PC-3 (cell line): ENCODE data around the gene SLC35E2B. TPM values are rescaled to one million over a fixed set of nuclear protein-coding genes. Genes with fewer than 3 reads are reported as not detected.
A peak's percentile ranks its signal among the peaks of the same experiment; 100 is the strongest.

Source experiments
- ATAC-seq: fragments of 200-7000 bp; cut with Tn5 transposase; 2 replicates; pipeline ENCODE4 v1.9.1; 2020; ENCODE audit warnings: mild to moderate bottlenecking, moderate library complexity
- BruUV-seq: library from RNA; stranded (reverse); fragments of 400-500 nt; replicated peaks from 2 replicates; lab custom pipeline; 2021; lab: Mats Ljungman, UMichigan
- CTCF ChIA-PET: fragments of 300-600 bp; sonication (Branson Sonifier 250); formaldehyde crosslinking; loops from one replicate; lab custom pipeline; 2022; ENCODE audit warnings: antibody characterized with exemption; lab: Charles Lee
- POLR2A ChIA-PET: fragments of 300-600 bp; sonication (Branson Sonifier 250); formaldehyde crosslinking; loops from one replicate; lab custom pipeline; 2022; ENCODE audit warnings: antibody characterized with exemption; ENCODE audit not compliant: unreplicated experiment; lab: Charles Lee
- DNase-seq: peaks from one replicate; pipeline ENCODE4 v3.0.0-alpha.2; 2015
- H2AFZ ChIP-seq: fragments of 300-600 bp; sonication (generic); 2 replicates; pipeline ENCODE4 v1.6.0; 2016; ENCODE audit warnings: antibody characterized with exemption, low read length
- H3F3A ChIP-seq: fragments of 300-600 bp; sonication (generic); one replicate; pipeline ENCODE4 v1.6.0; 2017; ENCODE audit warnings: antibody characterized with exemption, low read length, control low read depth, mild to moderate bottlenecking; ENCODE audit not compliant: unreplicated experiment
- H3K27ac ChIP-seq: fragments of 300-600 bp; sonication (generic); 2 replicates; pipeline ENCODE4 v1.5.1; 2016; ENCODE audit warnings: mild to moderate bottlenecking, low read length
- H3K27me3 ChIP-seq: fragments of 300-600 bp; sonication (generic); 2 replicates; pipeline ENCODE4 v1.6.1; 2016; ENCODE audit warnings: low read length, mixed read lengths
- H3K36me3 ChIP-seq: fragments of 300-600 bp; sonication (generic); 2 replicates; pipeline ENCODE4 v1.6.1; 2016; ENCODE audit warnings: low read depth, mixed run types, low read length, mixed read lengths
- H3K4me1 ChIP-seq: fragments of 300-600 bp; sonication (generic); 2 replicates; pipeline ENCODE4 v1.5.1; 2016; ENCODE audit warnings: low read length; ENCODE audit not compliant: insufficient read depth
- H3K4me2 ChIP-seq: fragments of 300-600 bp; sonication (generic); 2 replicates; pipeline ENCODE4 v1.6.0; 2016; ENCODE audit warnings: low read length
- H3K4me3 ChIP-seq: fragments of 300-600 bp; sonication (generic); 2 replicates; pipeline ENCODE4 v1.5.1; 2016; ENCODE audit warnings: mild to moderate bottlenecking, low read length, mixed read lengths
- H3K79me2 ChIP-seq: fragments of 300-600 bp; sonication (generic); 2 replicates; pipeline ENCODE4 v1.6.1; 2017; ENCODE audit warnings: low read length, mixed read lengths
- H3K9ac ChIP-seq: fragments of 300-600 bp; sonication (generic); 2 replicates; pipeline ENCODE4 v1.6.0; 2016; ENCODE audit warnings: mild to moderate bottlenecking, low read length
- H3K9me2 ChIP-seq: fragments of 300-600 bp; sonication (generic); replicated peaks from 2 replicates; pipeline ENCODE4 v1.6.1; 2016; ENCODE audit warnings: mixed run types, low read length, mixed read lengths
- H3K9me3 ChIP-seq: fragments of 300-600 bp; sonication (generic); 2 replicates; pipeline ENCODE4 v1.6.1; 2016; ENCODE audit warnings: low read length, mixed read lengths
- H4K20me1 ChIP-seq: fragments of 300-600 bp; sonication (generic); 2 replicates; pipeline ENCODE4 v1.6.1; 2016; ENCODE audit warnings: low read length, mixed read lengths
- EZH2 ChIP-seq: fragments of 300-600 bp; sonication (generic); IDR thresholded peaks from one replicate; pipeline ENCODE4 v1.6.1; 2017; ENCODE audit warnings: antibody characterized with exemption, mild to moderate bottlenecking, low read length; ENCODE audit not compliant: unreplicated experiment
- EZH2phosphoT487 ChIP-seq: fragments of 300-600 bp; sonication (generic); IDR thresholded peaks from 2 replicates; pipeline ENCODE4 v1.6.1; 2018; ENCODE audit warnings: mild to moderate bottlenecking, antibody characterized with exemption, low read length, borderline replicate concordance
- intact Hi-C: fragments of 100-400 bp; cut with micrococcal nuclease; formaldehyde crosslinking; loops from 2 replicates; pipeline ENCODE4 v1.9.0; 2023
- total RNA-seq: library from RNA; depleted of rRNA; stranded (reverse); fragments of >200 nt; gene quantifications from 2 replicates; pipeline ENCODE4 v1.2.3, GENCODE V29; 2014
- TF ChIP-seq, protein P1 (sequence below): fragments of 300-600 bp; sonication (generic); conservative IDR thresholded peaks from 2 replicates; pipeline ENCODE4 v1.5.1; 2017; ENCODE audit warnings: antibody characterized with exemption, low read depth, mild to moderate bottlenecking, low read length

The SLC35E2B gene
- total RNA-seq, 1 experiment from 2014 or later, result 38.1 TPM

DNA sequence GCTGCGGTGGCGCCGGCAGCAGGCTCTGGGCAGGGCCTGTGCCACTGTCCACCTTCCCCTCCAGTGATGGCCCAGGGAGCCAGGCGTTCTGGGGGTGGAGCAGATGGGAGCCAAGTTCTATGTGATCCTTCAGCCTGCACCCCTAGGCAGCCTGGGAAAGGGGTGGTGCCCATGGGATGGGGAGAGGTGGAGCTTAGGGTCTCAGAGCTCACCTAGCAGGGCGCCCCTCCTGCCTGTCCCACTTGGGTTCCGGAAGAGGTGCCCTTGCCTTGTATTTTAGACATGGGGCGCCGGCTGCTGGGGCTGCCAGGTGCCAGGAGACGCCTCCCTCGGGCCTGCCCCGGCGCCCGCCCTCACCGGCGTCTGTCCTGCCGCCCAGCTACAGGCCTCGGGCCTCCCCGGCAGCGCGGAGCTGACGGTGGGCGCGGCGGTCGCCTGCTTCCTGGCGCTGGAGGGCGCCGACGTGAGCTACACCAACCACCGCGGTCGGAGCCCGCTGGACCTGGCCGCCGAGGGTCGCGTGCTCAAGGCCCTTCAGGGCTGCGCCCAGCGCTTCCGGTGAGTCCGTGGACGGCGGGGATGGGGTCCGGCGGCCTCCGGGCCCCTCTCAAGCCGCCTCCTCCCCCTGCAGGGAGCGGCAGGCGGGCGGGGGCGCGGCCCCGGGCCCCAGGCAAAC, 63.7 kb downstream of the SLC35E2B start:
- H2AFZ ChIP-seq, result no peak overlapping the region
- ChIA-PET POLR2A (no interaction called here), CTCF (no interaction called here)
- no peaks in the 10 kb centered on the region for H3K36me3 ChIP-seq
- TF ChIP-seq, protein P1, sequence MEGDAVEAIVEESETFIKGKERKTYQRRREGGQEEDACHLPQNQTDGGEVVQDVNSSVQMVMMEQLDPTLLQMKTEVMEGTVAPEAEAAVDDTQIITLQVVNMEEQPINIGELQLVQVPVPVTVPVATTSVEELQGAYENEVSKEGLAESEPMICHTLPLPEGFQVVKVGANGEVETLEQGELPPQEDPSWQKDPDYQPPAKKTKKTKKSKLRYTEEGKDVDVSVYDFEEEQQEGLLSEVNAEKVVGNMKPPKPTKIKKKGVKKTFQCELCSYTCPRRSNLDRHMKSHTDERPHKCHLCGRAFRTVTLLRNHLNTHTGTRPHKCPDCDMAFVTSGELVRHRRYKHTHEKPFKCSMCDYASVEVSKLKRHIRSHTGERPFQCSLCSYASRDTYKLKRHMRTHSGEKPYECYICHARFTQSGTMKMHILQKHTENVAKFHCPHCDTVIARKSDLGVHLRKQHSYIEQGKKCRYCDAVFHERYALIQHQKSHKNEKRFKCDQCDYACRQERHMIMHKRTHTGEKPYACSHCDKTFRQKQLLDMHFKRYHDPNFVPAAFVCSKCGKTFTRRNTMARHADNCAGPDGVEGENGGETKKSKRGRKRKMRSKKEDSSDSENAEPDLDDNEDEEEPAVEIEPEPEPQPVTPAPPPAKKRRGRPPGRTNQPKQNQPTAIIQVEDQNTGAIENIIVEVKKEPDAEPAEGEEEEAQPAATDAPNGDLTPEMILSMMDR, result no peak
- TF ChIP-seq EZH2phosphoT487 (no peak), EZH2 (no peak)
- no peaks in the 10 kb centered on the region for H3K27me3 ChIP-seq
- H3F3A ChIP-seq, result no peaks in the 10 kb centered on the region
- H3K9me2 ChIP-seq, result no peaks in the 10 kb centered on the region
- H3K9me3 ChIP-seq, result no peaks in the 10 kb centered on the region
- peaks cover 7% of the 10 kb centered on the region; the same call in 1 of the 2 replicates for H3K4me1 ChIP-seq
- no peaks in the 10 kb centered on the region for H3K79me2 ChIP-seq
- H3K4me2 ChIP-seq, result no peak overlapping the region
- no peak overlapping the region for H3K4me3 ChIP-seq
- intact Hi-C loops, result no loop called here
- H3K27ac ChIP-seq, result no peak overlapping the region
- no TSS peak for BruUV-seq
- no peak overlapping the region for H3K9ac ChIP-seq
- ATAC-seq (peak; percentile 8; the same call in 1 of the 2 replicates), DNase-seq (peak; percentile 30)
- no peaks in the 10 kb centered on the region for H4K20me1 ChIP-seq

DNA sequence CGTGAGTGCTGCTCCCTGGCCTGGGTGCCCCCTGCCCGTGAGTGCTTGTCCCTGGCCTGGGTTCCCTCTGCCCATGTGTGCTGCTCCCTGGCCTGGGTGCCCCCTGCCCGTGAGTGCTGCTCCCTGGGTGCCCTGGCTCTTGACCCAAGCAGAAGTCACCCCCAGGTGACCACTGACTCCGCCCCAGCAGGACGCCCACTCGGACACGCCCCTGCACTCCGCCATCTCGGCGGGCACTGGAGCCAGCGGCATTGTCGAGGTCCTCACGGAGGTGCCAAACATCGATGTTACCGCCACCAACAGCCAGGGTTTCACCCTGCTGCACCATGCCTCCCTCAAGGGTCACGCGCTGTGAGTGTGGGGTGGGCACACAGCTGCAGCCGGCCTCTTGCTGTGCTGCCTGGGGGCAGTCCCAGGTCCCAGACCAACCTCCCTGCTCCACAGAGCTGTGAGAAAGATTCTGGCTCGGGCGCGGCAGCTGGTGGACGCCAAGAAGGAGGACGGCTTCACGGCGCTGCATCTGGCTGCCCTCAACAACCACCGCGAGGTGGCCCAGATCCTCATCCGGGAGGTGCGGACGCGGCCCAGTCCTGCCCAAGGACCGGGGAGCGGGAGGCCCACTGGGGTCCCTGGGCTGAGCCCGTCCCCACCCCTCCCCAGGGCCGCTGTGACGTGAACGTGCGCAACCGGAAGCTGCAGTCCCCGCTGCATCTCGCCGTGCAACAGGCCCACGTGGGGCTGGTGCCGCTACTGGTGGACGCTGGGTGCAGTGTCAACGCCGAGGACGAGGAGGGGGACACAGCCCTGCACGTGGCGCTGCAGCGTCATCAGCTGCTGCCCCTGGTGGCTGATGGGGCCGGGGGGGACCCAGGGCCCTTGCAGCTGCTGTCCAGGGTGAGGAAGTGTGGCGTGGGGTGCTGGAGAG, 64.5 kb downstream of the SLC35E2B start:
- H3K9me3 ChIP-seq, result no peaks in the 10 kb centered on the region
- no peak overlapping the region for H2AFZ ChIP-seq
- peaks cover 7% of the 10 kb centered on the region; the same call in 1 of the 2 replicates for H3K4me1 ChIP-seq
- H3K4me3 ChIP-seq, result no peak overlapping the region
- POLR2A ChIA-PET, result no interaction called here
- ATAC-seq (no peak), DNase-seq (no peak)
- H3K27me3 ChIP-seq, result no peaks in the 10 kb centered on the region
- no peak overlapping the region for H3K4me2 ChIP-seq
- no TSS peak for BruUV-seq
- H3F3A ChIP-seq, result no peaks in the 10 kb centered on the region
- no peaks in the 10 kb centered on the region for H4K20me1 ChIP-seq
- H3K27ac ChIP-seq, result no peak overlapping the region
- H3K79me2 ChIP-seq, result no peaks in the 10 kb centered on the region
- no peak overlapping the region for H3K9ac ChIP-seq
- CTCF ChIA-PET, result no interaction called here
- TF ChIP-seq, protein P1, result no peak
- TF ChIP-seq EZH2phosphoT487, result no peak
- no peak for TF ChIP-seq EZH2
- H3K36me3 ChIP-seq, result no peaks in the 10 kb centered on the region
- no peaks in the 10 kb centered on the region for H3K9me2 ChIP-seq
- intact Hi-C loops, result no loop called here
